ENCODE results near the gene SPRR1A. TPM values are rescaled to one million over a fixed set of nuclear protein-coding genes. Genes with fewer than 3 reads are reported as not detected.

The SPRR1A gene
- total RNA-seq, result not detected

- Mint-ChIP-seq H3K36me3 (ENCODE audit: low read depth) (no peaks in the 10 kb centered on the region), H3K27ac (no peak within 1 kb of the TSS), H3K4me3 (no peak within 1 kb of the TSS), H3K27me3 (ENCODE audit: low read depth) (peaks cover 8% of the 10 kb centered on the region), H3K9me3 (ENCODE audit: insufficient read depth) (no peaks in the 10 kb centered on the region), H3K4me1 (ENCODE audit: low read depth) (no peaks in the 10 kb centered on the region)
- CTCF ChIA-PET, result no interaction called here
- DNase-seq (no peak), ATAC-seq (no peak)
- POLR2A ChIA-PET, result no interaction called here
Observed at GRCh38 chr1:152983743-152984142, at the start of gene SPRR1A. SPRR1A (plus strand) TSS chr1:152984081; CDS start chr1:152985231, 1,150 bp downstream.

DNA sequence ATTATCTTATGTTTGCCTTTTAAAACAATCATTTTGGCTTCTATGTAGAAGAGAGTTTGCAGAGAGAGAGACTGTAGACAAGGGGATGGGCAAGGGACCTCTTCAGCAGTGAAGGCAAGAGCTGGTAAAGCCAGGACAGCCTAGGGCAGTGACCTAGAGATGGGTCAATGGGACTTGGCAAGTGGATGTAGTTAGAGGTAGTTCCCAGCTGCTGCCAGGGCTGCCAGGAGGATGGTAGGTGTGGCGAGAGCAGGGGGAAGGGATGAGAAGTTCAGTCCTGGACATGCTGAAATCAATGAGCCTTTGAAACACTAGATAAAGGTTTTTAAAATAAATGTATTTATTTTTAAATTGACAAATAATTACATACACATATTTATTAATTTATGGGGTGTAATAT is 43.3 kb upstream of the SPRR1A start:
- ATAC-seq (no peak), DNase-seq (no peak)
- Mint-ChIP-seq H3K4me1 (ENCODE audit: low read depth) (no peaks in the 10 kb centered on the region), H3K9me3 (ENCODE audit: insufficient read depth) (no peaks in the 10 kb centered on the region), H3K27me3 (ENCODE audit: low read depth) (no peaks in the 10 kb centered on the region), H3K27ac (no peak overlapping the region), H3K4me3 (no peak overlapping the region), H3K36me3 (ENCODE audit: low read depth) (no peaks in the 10 kb centered on the region)
- ChIA-PET CTCF (no interaction called here), POLR2A (no interaction called here)

DNA sequence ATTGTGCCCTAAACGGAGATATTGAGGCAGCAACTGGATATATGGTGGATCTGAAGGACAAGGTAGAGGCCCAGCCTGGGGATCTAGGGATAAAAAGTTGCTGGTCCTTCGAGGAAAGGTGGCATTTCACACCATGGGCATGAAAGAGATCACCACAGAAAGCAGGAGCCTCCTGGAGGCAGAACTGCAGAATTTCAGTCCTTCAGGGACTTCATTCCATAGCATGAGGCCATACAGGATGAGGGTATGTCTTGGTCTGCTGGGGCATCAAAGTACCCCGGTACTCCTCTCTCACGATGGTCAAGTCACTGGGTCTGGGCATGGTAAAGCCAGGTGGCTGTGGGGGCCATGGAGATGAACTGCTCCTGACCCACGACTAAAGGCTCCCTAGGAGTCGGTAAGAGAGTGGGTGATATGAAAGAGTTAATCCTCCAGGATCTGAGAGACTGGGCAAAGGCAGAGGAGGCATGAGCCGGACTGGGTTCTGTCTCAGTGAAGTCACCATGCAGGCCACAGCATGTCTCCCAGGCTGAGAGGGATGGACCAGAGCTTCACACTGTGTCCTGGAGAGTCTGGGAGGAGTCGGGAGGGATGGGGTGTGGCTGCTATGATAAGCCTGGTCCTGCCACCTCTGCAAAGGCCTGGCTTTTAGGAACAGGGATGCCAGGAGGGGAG is 42.7 kb upstream of the SPRR1A start:
- Mint-ChIP-seq H3K27me3 (ENCODE audit: low read depth) (no peaks in the 10 kb centered on the region), H3K36me3 (ENCODE audit: low read depth) (no peaks in the 10 kb centered on the region), H3K4me3 (no peak overlapping the region), H3K27ac (no peak overlapping the region), H3K9me3 (ENCODE audit: insufficient read depth) (no peaks in the 10 kb centered on the region), H3K4me1 (ENCODE audit: low read depth) (no peaks in the 10 kb centered on the region)
- ATAC-seq (no peak), DNase-seq (no peak)
- ChIA-PET CTCF (no interaction called here), POLR2A (no interaction called here)

DNA sequence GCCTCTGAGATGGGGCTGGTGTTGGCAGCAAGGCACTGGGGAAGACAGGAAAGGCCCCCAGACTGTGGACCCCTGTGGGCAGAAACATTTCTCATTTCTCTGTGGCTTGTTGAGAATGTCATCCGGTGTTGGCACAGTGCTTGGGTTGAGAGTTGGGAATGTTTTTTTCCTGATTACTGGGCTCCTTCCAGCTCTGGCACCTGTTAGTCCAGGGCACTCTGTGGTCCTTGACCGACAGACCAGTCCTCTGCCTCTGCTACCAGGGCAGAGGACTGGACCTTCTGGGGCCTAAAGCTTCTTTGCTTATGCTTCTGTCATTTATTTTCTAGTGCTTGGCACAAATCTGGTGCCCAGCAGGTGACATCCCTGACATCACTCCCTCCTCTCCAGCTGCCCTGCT is 41.7 kb upstream of the SPRR1A start:
- H3K9me3 Mint-ChIP-seq (ENCODE audit: insufficient read depth), result no peaks in the 10 kb centered on the region
- POLR2A ChIA-PET, result interaction anchor here (0.5 kb wide), 1 partner anchor 285 kb away, joined by 3 read pairs; no protein-coding TSS in a partner anchor
- no peaks in the 10 kb centered on the region for H3K4me1 Mint-ChIP-seq (ENCODE audit: low read depth)
- ATAC-seq (no peak), DNase-seq (no peak)
- H3K4me3 Mint-ChIP-seq, result no peak overlapping the region
- no peak overlapping the region for H3K27ac Mint-ChIP-seq
- H3K27me3 Mint-ChIP-seq (ENCODE audit: low read depth), result no peaks in the 10 kb centered on the region
- CTCF ChIA-PET, result no interaction called here
- H3K36me3 Mint-ChIP-seq (ENCODE audit: low read depth), result no peaks in the 10 kb centered on the region

DNA sequence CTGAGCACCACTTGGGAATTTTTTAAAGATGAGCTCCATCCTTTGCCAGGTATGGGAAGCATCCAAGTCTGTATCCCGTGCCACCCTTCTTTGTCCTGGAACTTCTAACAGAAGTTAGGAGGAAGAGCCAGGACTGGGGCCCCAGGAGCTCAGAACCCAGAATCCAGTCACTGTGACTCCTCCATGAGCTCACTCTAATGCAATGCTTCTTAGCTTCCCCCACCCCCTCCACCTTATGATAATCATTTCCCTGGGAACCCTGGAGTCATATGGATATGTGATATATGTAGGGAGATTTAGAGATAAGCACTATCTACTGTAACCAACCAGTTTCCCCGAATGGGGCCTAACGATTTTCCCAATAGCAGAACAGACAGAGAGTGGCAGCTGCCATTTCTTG is 37.6 kb upstream of the SPRR1A start:
- CTCF ChIA-PET, result no interaction called here
- DNase-seq (no peak), ATAC-seq (no peak)
- H3K4me1 Mint-ChIP-seq (ENCODE audit: low read depth), result no peaks in the 10 kb centered on the region
- H3K4me3 Mint-ChIP-seq, result no peak overlapping the region
- H3K27ac Mint-ChIP-seq, result no peak overlapping the region
- no peaks in the 10 kb centered on the region for H3K27me3 Mint-ChIP-seq (ENCODE audit: low read depth)
- POLR2A ChIA-PET, result no interaction called here
- no peaks in the 10 kb centered on the region for H3K36me3 Mint-ChIP-seq (ENCODE audit: low read depth)
- no peaks in the 10 kb centered on the region for H3K9me3 Mint-ChIP-seq (ENCODE audit: insufficient read depth)

DNA sequence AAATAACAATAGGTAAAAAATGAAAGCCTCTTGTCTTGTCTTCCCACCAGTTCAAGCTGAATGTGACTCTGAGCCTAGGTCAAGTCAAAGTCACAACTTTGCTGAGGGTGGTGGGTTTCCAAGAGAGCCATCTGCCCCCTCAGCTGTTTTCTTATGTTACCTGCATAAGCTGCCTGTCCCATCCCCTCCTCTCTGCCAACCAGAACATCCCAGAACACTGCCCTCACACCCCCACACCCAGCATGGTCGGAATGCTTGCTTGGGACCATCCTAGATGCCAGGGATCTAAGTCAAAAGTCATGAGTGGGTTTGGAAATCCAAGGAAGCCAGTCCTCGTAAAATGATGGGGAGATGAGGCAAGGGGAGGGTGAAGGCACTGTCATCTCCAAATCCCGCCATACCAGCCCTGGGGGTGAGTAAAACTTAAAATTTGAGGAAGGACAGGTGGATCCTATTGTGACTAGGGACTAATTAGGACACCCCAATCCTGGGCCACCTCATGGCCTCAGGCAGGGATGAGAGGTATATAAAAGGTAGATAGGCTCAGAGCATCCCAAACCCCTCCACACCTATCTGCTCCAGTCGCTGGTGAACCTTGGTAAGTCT is 37.1 kb upstream of the SPRR1A start, which contains the start of gene SPRR5:
TSS of gene SPRR5 (plus strand) at position 556 of the 606 bp plus-strand sequence. CDS start 1,349 bp downstream, outside the sequence.
- ATAC-seq, result no peak
- H3K27ac Mint-ChIP-seq, result no peak within 1 kb of the TSS
- no peaks in the 10 kb centered on the region for H3K4me1 Mint-ChIP-seq (ENCODE audit: low read depth)
- H3K27me3 Mint-ChIP-seq (ENCODE audit: low read depth), result no peaks in the 10 kb centered on the region
- H3K4me3 Mint-ChIP-seq, result no peak within 1 kb of the TSS
- no peak for DNase-seq
- CTCF ChIA-PET, result no interaction called here
- H3K36me3 Mint-ChIP-seq (ENCODE audit: low read depth), result no peaks in the 10 kb centered on the region
- no peaks in the 10 kb centered on the region for H3K9me3 Mint-ChIP-seq (ENCODE audit: insufficient read depth)
- POLR2A ChIA-PET, result no interaction called here

- no peak overlapping the region for H3K4me3 Mint-ChIP-seq
- POLR2A ChIA-PET, result no interaction called here
- no peaks in the 10 kb centered on the region for H3K4me1 Mint-ChIP-seq (ENCODE audit: low read depth)
- no peak overlapping the region for H3K27ac Mint-ChIP-seq
- DNase-seq (no peak), ATAC-seq (no peak)
- CTCF ChIA-PET, result no interaction called here
- H3K27me3 Mint-ChIP-seq (ENCODE audit: low read depth), result no peaks in the 10 kb centered on the region
- no peaks in the 10 kb centered on the region for H3K9me3 Mint-ChIP-seq (ENCODE audit: insufficient read depth)
- H3K36me3 Mint-ChIP-seq (ENCODE audit: low read depth), result no peaks in the 10 kb centered on the region
Observed at GRCh38 chr1:152951711-152952110, 32.2 kb upstream of the SPRR1A start.

- Mint-ChIP-seq H3K27ac (no peak overlapping the region), H3K4me3 (no peak overlapping the region), H3K27me3 (ENCODE audit: low read depth) (no peaks in the 10 kb centered on the region), H3K9me3 (ENCODE audit: insufficient read depth) (no peaks in the 10 kb centered on the region), H3K36me3 (ENCODE audit: low read depth) (no peaks in the 10 kb centered on the region), H3K4me1 (ENCODE audit: low read depth) (no peaks in the 10 kb centered on the region)
- no peak for ATAC-seq
- DNase-seq, result no peak
- ChIA-PET CTCF (no interaction called here), POLR2A (no interaction called here)
Observed at GRCh38 chr1:152953761-152954160, 30.1 kb upstream of the SPRR1A start.

GRCh38 chr1:152954436-152954835 is 29.4 kb upstream of the SPRR1A start:
- DNase-seq (no peak), ATAC-seq (no peak)
- no peak overlapping the region for H3K4me3 Mint-ChIP-seq
- no peak overlapping the region for H3K27ac Mint-ChIP-seq
- H3K4me1 Mint-ChIP-seq (ENCODE audit: low read depth), result no peaks in the 10 kb centered on the region
- H3K27me3 Mint-ChIP-seq (ENCODE audit: low read depth), result no peaks in the 10 kb centered on the region
- no peaks in the 10 kb centered on the region for H3K9me3 Mint-ChIP-seq (ENCODE audit: insufficient read depth)
- ChIA-PET POLR2A (no interaction called here), CTCF (no interaction called here)
- H3K36me3 Mint-ChIP-seq (ENCODE audit: low read depth), result no peaks in the 10 kb centered on the region

DNA sequence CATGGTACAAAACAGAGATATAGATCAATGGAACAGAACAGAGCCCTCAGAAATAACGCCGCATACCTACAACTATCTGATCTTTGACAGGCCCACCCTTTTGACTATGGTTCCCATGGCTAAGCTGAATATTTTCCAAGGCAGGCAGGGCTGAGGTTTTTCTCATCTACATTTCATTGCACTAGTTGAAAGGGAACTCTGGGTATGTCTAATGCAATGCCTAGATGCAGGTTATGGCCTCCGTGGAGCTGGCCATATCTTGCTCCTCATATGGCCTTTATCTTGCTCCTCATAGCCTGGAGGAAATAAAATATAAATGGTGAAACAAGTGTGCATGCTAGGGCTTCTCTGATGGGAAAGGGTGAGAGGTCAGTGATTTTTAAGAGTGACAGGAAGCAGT is 26.3 kb upstream of the SPRR1A start:
- Mint-ChIP-seq H3K27me3 (ENCODE audit: low read depth) (no peaks in the 10 kb centered on the region), H3K36me3 (ENCODE audit: low read depth) (no peaks in the 10 kb centered on the region), H3K27ac (no peak overlapping the region), H3K4me1 (ENCODE audit: low read depth) (no peaks in the 10 kb centered on the region), H3K9me3 (ENCODE audit: insufficient read depth) (no peaks in the 10 kb centered on the region), H3K4me3 (no peak overlapping the region)
- DNase-seq, result no peak
- ATAC-seq, result no peak
- CTCF ChIA-PET, result no interaction called here
- POLR2A ChIA-PET, result no interaction called here

DNA sequence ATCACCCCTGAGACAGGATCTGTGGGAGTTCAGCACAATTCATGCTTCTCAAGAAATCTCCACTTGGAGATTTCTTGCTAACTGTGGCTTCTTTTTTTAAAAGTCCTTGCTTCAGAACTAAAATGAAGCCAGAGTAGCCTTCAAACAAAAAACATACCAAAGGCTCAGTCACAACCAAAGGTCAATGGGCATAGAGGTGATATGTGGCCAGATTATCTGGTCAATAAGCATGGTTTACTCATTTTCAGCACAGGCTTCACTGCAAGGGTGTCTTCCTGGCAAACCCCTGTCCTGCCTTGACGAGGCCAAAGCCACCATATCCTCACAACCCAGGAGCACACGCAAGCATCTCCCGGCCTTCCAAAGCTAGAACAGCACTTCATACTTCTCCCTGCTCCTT is 24.6 kb upstream of the SPRR1A start:
- CTCF ChIA-PET, result no interaction called here
- no peaks in the 10 kb centered on the region for H3K36me3 Mint-ChIP-seq (ENCODE audit: low read depth)
- no peaks in the 10 kb centered on the region for H3K4me1 Mint-ChIP-seq (ENCODE audit: low read depth)
- no peaks in the 10 kb centered on the region for H3K27me3 Mint-ChIP-seq (ENCODE audit: low read depth)
- H3K27ac Mint-ChIP-seq, result no peak overlapping the region
- H3K4me3 Mint-ChIP-seq, result no peak overlapping the region
- DNase-seq, result no peak
- POLR2A ChIA-PET, result no interaction called here
- H3K9me3 Mint-ChIP-seq (ENCODE audit: insufficient read depth), result no peaks in the 10 kb centered on the region
- ATAC-seq, result no peak

GRCh38 chr1:152959801-152960451 is 24.0 kb upstream of the SPRR1A start:
- Mint-ChIP-seq H3K9me3 (ENCODE audit: insufficient read depth) (no peaks in the 10 kb centered on the region), H3K36me3 (ENCODE audit: low read depth) (no peaks in the 10 kb centered on the region), H3K4me1 (ENCODE audit: low read depth) (no peaks in the 10 kb centered on the region), H3K4me3 (no peak overlapping the region), H3K27ac (no peak overlapping the region), H3K27me3 (ENCODE audit: low read depth) (no peaks in the 10 kb centered on the region)
- ChIA-PET POLR2A (no interaction called here), CTCF (no interaction called here)
- DNase-seq (no peak), ATAC-seq (no peak)

Data from activated CD8-positive, alpha-beta T cell treated with anti-CD3 and anti-CD28 coated beads, Interleukin-2, amount 10 ng/mL, durations not matched to agents 7 days and 5 days (primary cell).